HG03064 (cell line): Measurements from ENCODE around the gene SNRPF.

Experiments
- ATAC-seq: cut with Tn5 transposase; IDR thresholded peaks from one replicate; pipeline ENCODE4 v1.9.1; 2021; ENCODE audit warnings: low read depth; ENCODE audit not compliant: unreplicated experiment

Gene SNRPF

GRCh38 chr12:95857799-95858198 lies 953 bp upstream of the SNRPF start:
- ATAC-seq: no peak

- ATAC-seq: peak; percentile 14
These were observed 628 bp downstream of the SNRPF start for GRCh38 chr12:95859344-95859816.

GRCh38 chr12:95859947-95860850 lies 1.4 kb downstream of the SNRPF start:
- ATAC-seq: no peak

DNA sequence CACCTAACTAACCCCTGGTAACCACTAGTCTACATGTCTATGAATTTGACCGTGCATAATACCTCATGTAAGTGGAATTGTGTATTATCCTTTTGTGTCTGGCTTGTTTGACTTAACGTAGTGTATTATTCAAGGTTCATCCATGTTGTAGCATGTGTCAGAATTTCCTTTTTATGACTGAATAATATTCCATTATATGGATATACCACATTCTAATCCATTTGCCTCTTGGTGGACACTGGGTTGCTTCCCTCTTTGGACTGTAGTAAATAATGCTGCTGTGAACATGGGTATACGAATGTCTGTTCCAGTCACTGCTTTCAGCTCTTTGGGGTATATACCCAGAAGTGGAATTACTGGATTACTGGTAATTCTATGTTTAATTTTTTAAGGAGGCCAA lies 3.3 kb downstream of the SNRPF start:
- no peak for ATAC-seq

DNA sequence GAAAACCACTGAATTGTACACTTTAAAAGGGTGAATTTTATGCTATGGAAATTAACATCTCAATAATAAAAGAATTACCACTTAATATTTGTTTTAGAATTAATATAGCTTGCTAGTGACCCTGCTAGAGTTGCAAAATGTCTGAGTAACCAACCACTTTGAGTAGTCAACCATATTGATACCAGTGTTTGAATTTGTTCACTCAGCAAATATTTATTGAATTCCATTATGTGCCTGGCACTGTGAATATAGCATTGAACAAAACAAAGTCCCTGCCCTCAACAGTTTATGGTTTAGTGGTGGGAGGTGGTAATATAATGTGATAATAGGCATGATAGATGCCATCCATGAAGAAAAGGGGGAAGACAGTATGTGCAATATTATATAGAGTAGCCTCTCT lies 4.6 kb downstream of the SNRPF start:
- no peak for ATAC-seq

GRCh38 chr12:95870897-95871296 lies 12.1 kb downstream of the SNRPF start:
- ATAC-seq: no peak

- ATAC-seq: no peak
These were observed 15.7 kb downstream of the SNRPF start for GRCh38 chr12:95874452-95874851.

- no peak for ATAC-seq
These were observed 18.9 kb downstream of the SNRPF start for GRCh38 chr12:95877622-95878021.

- no peak for ATAC-seq
These were observed 22.1 kb downstream of the SNRPF start for GRCh38 chr12:95880895-95881294.

DNA sequence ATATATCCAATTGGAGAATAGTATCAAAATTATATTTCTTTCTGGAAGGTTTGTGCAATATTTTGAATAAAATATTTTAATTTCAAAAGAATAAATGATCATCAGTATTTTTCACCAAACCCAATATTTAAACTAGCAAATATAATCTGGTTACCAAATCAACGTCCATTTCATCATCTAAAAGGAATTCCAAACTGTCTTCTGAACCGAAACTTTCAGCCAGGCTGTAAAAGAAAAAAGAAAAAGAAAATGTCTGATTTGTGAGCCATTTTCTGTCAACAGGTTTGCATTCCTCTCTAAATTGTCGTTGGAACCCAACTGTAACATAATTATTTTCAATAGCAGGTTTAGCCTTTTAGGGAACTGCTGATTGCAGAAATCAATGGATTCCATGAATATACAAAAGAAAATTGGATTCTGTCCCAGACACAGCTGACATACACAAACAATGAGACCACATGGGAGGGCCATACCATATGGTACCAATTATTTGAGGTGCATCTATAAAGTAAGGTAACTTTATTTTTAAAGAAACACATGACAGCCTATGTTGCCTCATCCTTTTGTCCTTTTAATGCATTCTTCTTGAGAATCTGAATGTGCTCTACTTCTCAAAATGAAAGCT lies 22.7 kb downstream of the SNRPF start:
- no peak for ATAC-seq

- no peak for ATAC-seq
These were observed 23.3 kb downstream of the SNRPF start for GRCh38 chr12:95882080-95882479.

DNA sequence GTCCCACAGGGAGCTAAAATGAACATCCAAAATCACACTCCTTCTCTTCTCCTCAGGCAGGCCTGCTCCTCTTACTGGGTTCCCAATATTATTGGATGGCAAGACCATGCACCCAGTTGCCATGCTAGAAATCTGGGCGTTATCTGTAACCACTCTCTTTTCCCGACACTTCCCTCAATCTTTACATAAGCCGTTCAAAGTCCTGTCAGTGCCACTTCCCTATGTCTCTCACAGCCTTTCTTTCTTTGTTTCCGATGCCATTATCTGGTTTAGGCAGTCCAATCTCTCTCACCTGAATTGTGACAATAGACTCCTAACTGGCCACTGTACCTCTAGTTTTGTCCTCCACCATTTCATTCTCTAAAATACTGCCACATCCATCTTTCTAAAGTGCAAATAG lies 24.1 kb downstream of the SNRPF start:
- ATAC-seq: no peak

GRCh38 chr12:95884998-95885397 lies 26.2 kb downstream of the SNRPF start:
- ATAC-seq: no peak

DNA sequence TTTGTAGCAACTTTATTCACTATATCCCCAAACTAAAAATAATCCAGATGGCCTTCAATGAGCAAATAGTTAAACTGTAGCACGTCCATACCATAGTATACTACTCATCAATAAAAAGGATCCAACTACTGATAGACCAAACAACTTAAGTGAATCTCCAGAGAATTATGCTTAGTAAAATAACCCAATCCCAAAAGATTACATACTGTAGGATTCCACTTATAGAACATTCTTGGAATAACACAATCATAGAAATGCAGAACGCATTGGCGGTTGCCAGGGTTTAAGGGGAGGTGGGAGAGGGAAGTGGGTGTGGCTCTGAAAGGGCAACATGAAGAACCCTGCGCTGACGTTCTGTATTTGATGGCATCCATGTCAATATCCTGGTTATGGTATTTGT lies 28.6 kb downstream of the SNRPF start:
- ATAC-seq: no peak

DNA sequence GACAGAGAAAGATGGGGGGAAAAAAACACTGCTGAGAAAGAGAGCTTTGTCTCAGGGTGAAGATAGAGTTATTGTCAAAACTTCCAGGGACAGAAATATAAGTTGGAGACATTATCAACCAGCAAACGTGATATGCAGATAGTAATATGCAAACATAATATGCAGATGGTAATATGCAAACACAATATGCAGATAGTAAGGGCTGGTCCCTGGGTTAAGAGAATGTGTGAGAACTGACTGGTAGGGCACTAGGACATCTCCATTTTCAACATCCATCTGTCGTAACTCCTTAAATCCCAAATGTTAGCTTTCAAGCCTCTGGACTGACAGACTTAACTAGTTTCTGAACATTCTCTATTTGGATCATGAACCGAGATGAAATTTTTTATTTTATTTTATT lies 32.2 kb downstream of the SNRPF start:
- no peak for ATAC-seq

DNA sequence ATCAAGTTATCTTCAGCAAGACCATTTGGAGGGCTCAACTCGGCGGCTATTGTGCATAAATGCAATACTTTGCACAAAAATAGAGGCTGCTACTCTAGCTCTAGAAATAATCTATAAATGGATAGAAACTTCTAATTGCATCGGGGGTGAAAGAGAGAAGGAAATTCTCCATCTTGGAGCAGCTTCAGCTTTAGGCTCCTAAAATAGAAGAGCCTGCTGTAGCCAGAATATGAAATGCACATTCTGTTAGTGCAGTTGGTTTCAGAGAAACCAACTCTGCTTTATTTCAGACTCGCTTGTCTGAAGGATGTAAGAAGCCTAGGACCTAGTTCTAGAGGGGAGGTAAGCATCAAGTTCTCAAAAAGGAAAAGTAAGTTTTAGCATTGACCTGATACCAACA lies 38.1 kb downstream of the SNRPF start:
- ATAC-seq: no peak

DNA sequence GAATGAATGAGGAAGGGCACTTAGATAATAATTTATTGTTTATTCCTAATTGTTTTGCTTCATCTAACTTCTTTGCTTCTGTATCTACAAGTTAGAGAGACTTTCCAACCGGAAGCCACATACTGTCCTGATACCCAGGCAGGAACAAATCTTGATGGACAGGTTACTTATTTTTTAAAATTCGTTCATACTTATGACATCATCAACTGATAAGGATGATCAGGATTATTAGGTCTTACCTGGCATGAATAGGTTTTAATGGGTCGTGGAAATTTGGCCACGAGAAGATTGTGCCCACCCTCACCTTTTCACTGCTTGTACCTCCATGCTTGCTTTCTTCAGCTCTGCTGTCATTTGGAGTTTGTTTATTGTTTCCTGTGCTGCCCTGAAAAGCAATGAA lies 39.3 kb downstream of the SNRPF start:
- ATAC-seq: no peak

GRCh38 chr12:95908573-95908972 lies 49.8 kb downstream of the SNRPF start:
- no peak for ATAC-seq

DNA sequence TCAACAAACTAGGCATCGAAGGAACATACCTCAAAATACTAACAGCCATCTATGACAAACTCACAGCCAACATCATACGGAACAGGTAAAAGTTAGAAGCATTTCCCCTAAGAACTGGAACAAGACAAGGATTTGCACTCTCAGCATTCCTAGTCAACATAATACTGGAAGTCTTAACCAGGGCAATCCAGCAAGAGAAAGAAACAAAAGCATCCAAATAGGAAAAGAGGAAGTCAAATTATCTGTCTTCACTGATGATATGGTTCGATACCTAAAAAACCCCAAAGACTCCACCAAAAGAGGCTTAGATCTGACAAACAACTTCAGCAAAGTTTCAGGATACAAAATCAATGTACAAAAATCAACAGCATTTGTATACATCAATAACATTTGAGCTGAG lies 51.1 kb downstream of the SNRPF start:
- no peak for ATAC-seq
